ENCODE results near the gene RTF1. TPM values are rescaled to one million over a fixed set of nuclear protein-coding genes. Genes with fewer than 3 reads are reported as not detected.
A peak's percentile ranks its signal among the peaks of the same experiment; 100 is the strongest.

Gene RTF1
- total and polyA plus RNA-seq, 2 donors (not counting 1 experiment from before 2014, with no cell fraction given) = 11.9 to 39.4 TPM

DNA sequence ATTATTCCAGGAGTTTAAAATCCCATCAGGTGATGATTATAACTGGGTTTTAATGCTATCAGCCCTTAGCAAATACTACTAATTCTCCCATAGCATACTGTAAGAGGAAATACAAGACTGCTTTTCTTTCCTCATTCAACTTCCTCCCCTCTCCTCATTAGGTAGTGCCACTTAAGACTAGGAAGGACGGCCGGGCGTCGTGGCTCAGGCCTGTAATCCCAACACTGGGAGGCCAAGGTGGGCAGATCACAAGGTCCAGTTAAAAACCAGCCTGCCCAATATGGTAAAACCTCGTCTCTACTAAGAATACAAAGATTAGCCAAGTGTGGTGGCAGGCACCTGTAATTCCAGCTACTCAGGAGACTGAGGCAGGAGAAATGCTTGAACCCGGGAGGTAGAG, 29.2 kb upstream of the RTF1 start:
- WGBS (ENCODE audit: insufficient coverage) = 85% methylated on average over 6 of the region's 6 CpGs
- no peak overlapping the region for H3K27ac ChIP-seq (ENCODE audit: low read length in 2 of 2)
- H3K9ac ChIP-seq (ENCODE audit: low read length) = no peak overlapping the region
- Mint-ChIP-seq H3K4me3 (no peak overlapping the region), H3K27ac (no peak overlapping the region), H3K9me3 (ENCODE audit: insufficient read depth) (no peaks in the 10 kb centered on the region), H3K27me3 (no peaks in the 10 kb centered on the region), H3K4me1 (peaks cover 4% of the 10 kb centered on the region)
- no peak overlapping the region for H3K4me3 ChIP-seq (ENCODE audit: control extremely low read depth in 1 of 5, extremely low read depth in 1 of 5, insufficient read depth in 1 of 5, low read depth in 2 of 5, low read length in 4 of 5)
- intact Hi-C loops (cut with micrococcal nuclease) = no loop called here
- no peaks in the 10 kb centered on the region for H3K27me3 ChIP-seq (replicated peaks in 1 of 4; ENCODE audit: control extremely low read depth in 1 of 4, control insufficient read depth in 3 of 4, insufficient read depth in 4 of 4, low read length in 3 of 4)
- H3K4me1 ChIP-seq (ENCODE audit: control insufficient read depth in 2 of 2, insufficient read depth in 2 of 2, low read length in 2 of 2) = no peaks in the 10 kb centered on the region
- no peak for ATAC-seq (ENCODE audit: low read depth)
- H3K4me2 ChIP-seq (replicated peaks; ENCODE audit: low read depth, low read length, poor library complexity, severe bottlenecking) = no peak overlapping the region
- POLR2A ChIA-PET = no interaction called here
- peaks cover 0 to 29% of the 10 kb centered on the region in 2 experiments for H3K36me3 ChIP-seq (replicated peaks in 1 of 2; ENCODE audit: control extremely low read depth in 1 of 2, control insufficient read depth in 1 of 2, extremely low read depth in 1 of 2, insufficient read depth in 2 of 2, low read length in 1 of 2)
- DNase-seq = no peak
- no peaks in the 10 kb centered on the region for H4K20me1 ChIP-seq (ENCODE audit: control insufficient read depth, insufficient read depth, low read length, poor library complexity, severe bottlenecking)
- CTCF ChIA-PET = no interaction called here
- H3K9me3 ChIP-seq (ENCODE audit: control extremely low read depth in 1 of 3, control insufficient read depth in 2 of 3, insufficient read depth in 1 of 3, low read length in 2 of 3) = no peaks in the 10 kb centered on the region
- no peak overlapping the region for H2AFZ ChIP-seq (ENCODE audit: insufficient read depth, low read depth, low read length, poor library complexity, severe bottlenecking)
- H3K79me2 ChIP-seq (ENCODE audit: control insufficient read depth, insufficient read depth, low read length) = no peaks in the 10 kb centered on the region
- TF ChIP-seq EZH2 (IDR thresholded peaks at IDR 0.05; ENCODE audit: borderline replicate concordance, insufficient read depth, low read depth, low read length, poor library complexity, severe bottlenecking) = no peak
- TF ChIP-seq, protein P1, sequence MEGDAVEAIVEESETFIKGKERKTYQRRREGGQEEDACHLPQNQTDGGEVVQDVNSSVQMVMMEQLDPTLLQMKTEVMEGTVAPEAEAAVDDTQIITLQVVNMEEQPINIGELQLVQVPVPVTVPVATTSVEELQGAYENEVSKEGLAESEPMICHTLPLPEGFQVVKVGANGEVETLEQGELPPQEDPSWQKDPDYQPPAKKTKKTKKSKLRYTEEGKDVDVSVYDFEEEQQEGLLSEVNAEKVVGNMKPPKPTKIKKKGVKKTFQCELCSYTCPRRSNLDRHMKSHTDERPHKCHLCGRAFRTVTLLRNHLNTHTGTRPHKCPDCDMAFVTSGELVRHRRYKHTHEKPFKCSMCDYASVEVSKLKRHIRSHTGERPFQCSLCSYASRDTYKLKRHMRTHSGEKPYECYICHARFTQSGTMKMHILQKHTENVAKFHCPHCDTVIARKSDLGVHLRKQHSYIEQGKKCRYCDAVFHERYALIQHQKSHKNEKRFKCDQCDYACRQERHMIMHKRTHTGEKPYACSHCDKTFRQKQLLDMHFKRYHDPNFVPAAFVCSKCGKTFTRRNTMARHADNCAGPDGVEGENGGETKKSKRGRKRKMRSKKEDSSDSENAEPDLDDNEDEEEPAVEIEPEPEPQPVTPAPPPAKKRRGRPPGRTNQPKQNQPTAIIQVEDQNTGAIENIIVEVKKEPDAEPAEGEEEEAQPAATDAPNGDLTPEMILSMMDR (IDR thresholded peaks at IDR 0.05) = no peak

DNA sequence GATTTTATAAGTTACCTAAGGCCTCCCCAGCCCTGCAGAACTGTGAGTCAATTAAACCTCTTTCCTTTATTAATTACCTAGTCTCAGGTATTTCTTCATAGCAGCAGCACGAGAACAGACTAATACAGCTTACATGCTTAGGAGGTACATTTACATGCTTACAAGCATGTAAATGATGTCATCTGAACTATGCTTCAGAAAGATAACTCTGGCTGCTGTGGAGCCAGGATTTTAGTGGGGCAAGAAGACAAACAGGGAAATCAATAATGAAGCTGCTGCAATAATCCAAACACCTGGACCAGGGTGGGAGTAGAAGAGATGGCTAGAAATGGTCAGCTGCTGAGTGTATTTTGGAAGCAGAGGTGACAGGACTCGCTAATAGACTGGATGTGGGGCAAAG, 24.2 kb upstream of the RTF1 start:
- ATAC-seq (ENCODE audit: low read depth) = no peak
- Mint-ChIP-seq H3K4me1 (peaks cover 17% of the 10 kb centered on the region), H3K9me3 (ENCODE audit: insufficient read depth) (no peaks in the 10 kb centered on the region), H3K27ac (peak overlapping the region; percentile 33), H3K4me3 (no peak overlapping the region), H3K27me3 (no peaks in the 10 kb centered on the region)
- H2AFZ ChIP-seq (ENCODE audit: insufficient read depth, low read depth, low read length, poor library complexity, severe bottlenecking) = no peak overlapping the region
- H3K4me2 ChIP-seq (replicated peaks; ENCODE audit: low read depth, low read length, poor library complexity, severe bottlenecking) = no peak overlapping the region
- POLR2A ChIA-PET = no interaction called here
- DNase-seq = no peak
- no peak overlapping the region for H3K9ac ChIP-seq (ENCODE audit: low read length)
- no peaks in the 10 kb centered on the region for H3K9me3 ChIP-seq (ENCODE audit: control extremely low read depth in 1 of 3, control insufficient read depth in 2 of 3, insufficient read depth in 1 of 3, low read length in 2 of 3)
- WGBS (ENCODE audit: insufficient coverage) = 100% methylated on average over 1 of the region's 2 CpGs
- H3K79me2 ChIP-seq (ENCODE audit: control insufficient read depth, insufficient read depth, low read length) = peaks cover 3% of the 10 kb centered on the region
- H3K27ac ChIP-seq (ENCODE audit: low read length in 2 of 2) = peak overlapping the region in 1 of 2 donors; percentile 46
- H3K36me3 ChIP-seq (replicated peaks in 1 of 2; ENCODE audit: control extremely low read depth in 1 of 2, control insufficient read depth in 1 of 2, extremely low read depth in 1 of 2, insufficient read depth in 2 of 2, low read length in 1 of 2) = peaks cover 3 to 40% of the 10 kb centered on the region in 2 experiments
- peaks cover 6 to 9% of the 10 kb centered on the region in 2 donors for H3K4me1 ChIP-seq (ENCODE audit: control insufficient read depth in 2 of 2, insufficient read depth in 2 of 2, low read length in 2 of 2)
- no peaks in the 10 kb centered on the region for H3K27me3 ChIP-seq (replicated peaks in 1 of 4; ENCODE audit: control extremely low read depth in 1 of 4, control insufficient read depth in 3 of 4, insufficient read depth in 4 of 4, low read length in 3 of 4)
- no peak overlapping the region for H3K4me3 ChIP-seq (ENCODE audit: control extremely low read depth in 1 of 5, extremely low read depth in 1 of 5, insufficient read depth in 1 of 5, low read depth in 2 of 5, low read length in 4 of 5)
- intact Hi-C loops (cut with micrococcal nuclease) = no loop called here
- no peaks in the 10 kb centered on the region for H4K20me1 ChIP-seq (ENCODE audit: control insufficient read depth, insufficient read depth, low read length, poor library complexity, severe bottlenecking)
- no peak for TF ChIP-seq EZH2 (IDR thresholded peaks at IDR 0.05; ENCODE audit: borderline replicate concordance, insufficient read depth, low read depth, low read length, poor library complexity, severe bottlenecking)
- TF ChIP-seq, protein P1 (IDR thresholded peaks at IDR 0.05) = no peak
- CTCF ChIA-PET = no interaction called here
